ENCODE data around the gene PBX4.
"Not testable (repeated sequence)": the region's sequence is repeated elsewhere in the genome, so short reads cannot be mapped to it uniquely, and the experiment has no call there.

Gene PBX4

DNA sequence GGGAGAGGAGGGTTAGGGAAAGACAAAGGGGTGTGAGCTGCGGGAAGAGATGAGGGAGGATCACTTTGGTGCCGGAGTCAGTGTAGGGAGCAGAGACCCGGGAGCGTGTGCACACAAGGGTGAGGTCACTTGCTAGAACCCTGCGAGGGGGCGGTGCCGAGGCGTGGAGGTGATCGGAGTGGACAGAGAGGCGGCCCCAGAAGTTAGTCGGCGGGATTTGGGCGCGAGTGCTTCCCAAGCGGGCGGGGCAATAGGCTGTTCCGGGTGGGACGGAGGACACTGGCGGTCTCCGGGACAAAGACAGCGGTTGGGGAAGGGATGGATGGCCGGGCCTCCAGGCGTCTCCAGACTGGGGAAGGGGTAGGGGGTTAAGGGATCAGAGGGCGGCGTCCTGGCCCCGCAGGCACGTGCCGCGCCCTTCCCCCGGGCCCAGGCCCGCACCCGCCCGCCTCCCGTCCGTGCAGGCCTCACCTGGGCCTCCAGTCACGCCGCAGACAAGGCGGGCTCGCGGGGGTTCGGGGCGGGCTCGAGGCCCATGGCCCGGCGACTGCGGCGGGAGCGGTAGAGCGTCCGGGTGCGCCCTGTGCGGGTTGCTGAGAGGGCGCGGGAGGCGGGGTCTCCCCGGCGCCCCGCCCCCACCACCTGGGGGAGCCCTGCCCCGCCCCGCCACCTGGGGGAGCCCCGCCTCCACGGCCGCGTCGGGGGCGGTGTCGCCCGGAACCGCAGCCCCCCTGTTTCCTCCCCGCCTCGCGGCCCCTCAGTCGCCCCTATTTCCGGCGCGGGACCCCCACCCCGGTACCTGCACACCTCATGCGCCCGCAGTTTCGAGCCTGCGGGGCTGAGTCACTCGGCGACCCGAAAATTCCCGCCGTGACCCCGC, 9.4 kb upstream of the PBX4 start, which contains the start of gene LPAR2:
LPAR2 (minus strand) TSS at position 600 of the 880 bp plus-strand sequence. CDS start 945 bp downstream, outside the sequence.
- peak in 1 of 58 donors; percentile 60 for DNase-seq

DNA sequence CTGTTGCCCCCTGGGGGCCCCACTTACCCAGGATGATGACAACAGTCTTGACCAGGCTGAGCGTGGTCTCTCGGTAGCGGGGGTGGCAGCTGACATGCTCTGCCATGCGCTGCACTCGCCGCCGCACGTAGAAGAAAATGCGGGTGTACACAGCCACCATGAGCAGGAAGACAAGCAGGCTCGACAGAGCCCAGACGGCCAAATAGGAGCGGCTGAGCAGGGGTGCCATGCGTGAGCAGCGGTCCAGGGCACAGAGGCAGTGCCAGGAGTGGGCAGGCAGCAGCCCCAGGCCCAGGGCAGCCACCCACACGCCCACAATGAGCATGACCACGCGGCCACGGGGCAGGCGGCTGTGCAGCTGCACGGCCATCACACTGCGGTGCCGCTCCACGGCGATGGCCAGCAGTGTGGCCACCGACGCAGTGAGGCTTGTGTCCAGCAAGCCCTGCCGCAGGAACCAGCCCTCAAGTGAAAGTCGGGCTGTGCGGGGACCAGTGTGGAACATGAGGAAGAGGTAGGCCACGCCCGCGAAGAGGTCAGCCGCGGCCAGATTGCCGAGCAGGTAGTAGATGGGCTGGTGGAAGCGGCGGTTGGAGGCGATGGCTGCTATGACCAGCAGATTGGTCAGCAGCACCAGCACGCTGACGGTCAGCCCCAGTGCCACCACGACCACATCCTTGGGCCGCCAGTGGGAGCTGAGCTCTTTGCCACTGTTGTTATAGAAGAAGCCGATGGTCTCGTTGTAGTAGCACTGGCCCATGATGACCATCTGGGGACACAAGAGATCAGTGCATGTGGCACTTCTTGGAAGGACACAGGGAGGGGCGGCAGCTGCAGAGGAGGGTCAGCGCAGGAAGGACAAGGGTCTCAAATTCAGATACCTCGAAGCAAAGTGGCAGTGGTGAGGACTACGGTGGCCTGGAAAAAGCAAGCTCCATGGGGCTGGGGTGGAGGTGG, 8.3 kb upstream of the PBX4 start:
- DNase-seq, result no peak

DNA sequence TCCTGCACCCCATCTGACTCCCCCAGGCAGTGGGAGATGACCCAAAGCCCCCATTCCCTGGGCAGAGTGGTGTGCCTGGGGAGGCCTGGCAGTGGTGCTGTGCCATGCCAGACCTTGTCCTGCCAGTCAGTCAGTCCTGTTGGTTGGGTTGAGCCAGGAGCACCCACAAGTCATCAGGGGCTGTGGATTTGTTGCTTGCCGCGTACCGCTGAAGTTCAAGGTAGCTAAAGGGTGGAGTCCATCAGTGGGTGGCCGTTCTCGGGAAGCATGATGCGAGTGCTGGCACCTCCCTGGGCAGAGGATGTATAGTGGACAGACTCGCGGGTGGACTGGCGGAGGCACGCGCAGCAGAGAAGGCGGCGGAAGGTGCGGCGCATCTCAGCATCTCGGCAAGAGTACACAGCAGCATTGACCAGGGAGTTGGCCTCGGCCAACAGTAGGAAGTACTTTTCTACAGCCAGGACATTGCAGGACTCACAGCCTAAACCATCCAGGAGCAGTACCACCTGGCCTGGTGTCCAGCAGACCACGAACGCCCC, 5.6 kb upstream of the PBX4 start:
- DNase-seq, result no peak

DNA sequence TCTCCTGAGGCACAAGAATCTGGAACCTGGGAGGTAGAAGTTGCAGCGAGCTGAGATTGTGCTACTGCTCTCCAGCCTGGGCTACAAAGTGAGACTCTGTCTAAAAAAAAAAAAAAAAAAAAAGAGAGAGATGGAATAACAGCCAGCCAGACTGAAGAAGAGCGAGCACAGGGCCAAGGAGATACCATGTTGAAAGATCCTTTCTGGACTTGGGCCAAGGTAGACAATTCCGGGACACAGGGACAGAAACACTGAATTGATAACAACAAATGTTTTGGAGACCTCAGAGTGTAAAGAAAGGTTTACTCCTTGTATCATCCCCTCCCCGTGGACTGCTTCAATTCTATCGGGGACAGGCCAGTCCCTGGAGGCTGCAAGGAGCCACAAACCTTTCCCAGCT, 4.9 kb upstream of the PBX4 start:
- no peak for DNase-seq

DNA sequence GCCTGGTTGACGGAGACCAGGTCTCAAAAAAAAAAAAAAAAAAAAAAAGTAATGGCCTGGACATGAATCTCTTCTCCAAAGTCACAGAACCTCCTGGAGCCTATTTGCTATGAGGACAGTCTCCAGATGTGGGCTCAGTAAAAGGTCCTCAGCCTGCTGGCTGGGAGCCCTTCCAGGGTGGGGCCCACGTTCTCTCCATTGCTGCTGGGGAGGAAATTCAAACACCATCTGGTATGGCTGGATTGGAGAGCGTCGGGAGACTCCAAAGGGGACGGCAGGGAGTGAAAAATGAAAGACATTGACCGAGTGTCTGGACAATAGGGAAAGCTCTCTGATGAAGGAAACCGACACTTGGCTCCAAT, 1.3 kb upstream of the PBX4 start:
- DNase-seq, result no peak

DNA sequence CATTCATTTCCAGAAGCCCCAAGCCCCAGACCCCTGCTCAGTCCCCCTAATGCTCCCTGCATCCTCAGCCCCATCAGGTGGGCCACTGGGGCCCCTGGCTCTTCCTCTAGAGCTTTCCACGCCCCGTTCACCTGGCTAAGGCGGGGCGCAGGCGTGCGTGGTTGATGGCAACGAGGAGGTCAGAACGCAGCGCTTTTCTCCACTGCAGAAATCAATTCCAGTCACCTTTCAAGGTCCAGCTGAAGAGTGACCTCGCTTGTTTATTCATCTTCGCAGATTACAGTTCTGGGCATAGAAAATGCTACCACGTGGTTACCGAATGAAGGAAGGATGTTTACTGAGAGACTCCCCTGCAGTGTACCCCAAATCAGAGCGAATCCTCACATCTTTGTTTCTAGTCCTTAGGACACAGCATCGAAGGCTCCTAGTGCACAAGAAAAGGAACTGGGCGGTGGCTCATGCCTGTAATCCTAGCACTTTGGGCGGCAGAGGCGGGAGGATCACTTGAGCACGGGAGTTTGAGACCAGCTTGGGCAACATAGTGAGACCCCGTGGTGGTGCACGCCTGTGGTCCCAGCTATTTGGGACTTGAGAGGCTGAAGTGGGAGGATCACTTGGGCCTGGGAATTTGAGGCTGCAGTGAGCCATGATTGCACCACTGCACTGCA, 828 bp upstream of the PBX4 start:
- DNase-seq, result no peak

DNA sequence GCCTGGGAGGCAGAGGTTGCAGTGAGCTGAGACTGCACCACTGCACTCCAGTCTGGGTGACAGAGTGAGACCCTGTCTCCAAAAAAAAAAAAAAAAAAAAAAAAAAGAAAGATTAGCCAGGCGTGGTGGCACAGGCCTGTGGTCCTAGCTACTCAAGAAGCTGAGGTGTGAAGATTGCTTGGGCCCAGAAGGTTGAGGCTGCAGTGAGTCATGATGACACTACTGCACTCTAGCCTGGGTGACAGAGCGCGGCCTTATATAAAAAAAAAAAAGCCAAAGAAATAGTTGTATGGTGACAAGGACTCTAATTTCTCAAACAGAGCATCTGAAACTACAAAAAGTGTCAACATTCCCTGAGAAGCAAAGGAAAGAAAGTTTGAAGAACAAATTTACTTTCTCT, 3.4 kb downstream of the PBX4 start:
- DNase-seq, result no peak

DNA sequence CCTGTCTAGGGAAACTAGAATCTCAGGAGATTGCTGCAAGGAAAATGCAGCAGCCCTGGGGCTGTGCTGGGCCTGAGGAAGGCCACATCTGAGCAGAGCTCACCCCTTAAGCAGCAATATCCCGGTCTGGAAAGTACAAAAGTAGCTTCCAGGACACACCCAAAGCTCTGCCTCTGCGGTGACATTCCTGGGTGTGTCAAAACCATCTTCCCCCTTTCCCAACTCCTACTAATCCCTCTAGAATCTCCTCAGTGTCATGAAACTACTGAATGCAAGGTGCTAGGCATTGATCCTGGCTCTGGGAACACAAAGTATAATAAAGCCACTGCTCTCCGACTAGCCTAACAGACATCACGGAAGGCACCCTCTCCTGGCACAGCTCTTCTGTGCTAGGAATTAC, 5.0 kb downstream of the PBX4 start:
- DNase-seq, result no peak

DNA sequence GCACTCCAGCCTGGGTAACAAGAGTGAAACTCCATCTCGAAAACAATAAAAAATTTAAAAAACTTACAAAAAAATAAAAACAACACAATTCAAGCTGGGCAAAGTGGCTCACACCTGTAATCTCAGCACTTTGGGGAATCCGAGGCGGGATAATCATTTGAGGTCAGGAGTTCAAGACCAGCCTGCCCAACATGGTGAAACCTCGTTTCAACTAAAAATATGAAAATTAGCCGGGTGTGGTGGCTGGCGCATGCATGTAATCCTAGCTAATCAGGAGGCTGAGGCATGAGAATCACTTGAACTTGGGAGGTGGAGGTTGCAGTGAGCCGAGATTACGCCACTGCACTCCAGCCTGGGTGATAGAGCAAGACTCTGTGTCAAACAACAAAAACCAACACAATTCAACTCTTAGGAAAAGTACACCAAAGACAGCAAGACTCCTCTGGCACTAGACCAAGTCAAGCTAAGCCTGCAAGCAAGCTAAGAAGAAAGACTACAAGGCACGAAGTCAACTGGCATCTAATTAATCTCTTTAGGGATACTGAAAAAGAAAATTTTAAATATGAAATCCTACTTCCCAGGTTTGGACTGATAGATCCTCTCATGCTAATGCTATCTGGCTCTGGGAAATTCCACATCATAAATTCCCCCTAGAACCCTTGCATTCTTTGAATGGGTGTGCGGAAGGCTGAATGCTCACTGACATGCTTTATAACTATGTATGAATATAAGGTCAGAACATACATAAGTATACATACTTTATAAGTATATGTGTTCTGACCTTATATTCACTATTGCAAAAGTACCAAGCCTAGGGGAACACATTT, 7.9 kb downstream of the PBX4 start:
- no peak for DNase-seq

DNA sequence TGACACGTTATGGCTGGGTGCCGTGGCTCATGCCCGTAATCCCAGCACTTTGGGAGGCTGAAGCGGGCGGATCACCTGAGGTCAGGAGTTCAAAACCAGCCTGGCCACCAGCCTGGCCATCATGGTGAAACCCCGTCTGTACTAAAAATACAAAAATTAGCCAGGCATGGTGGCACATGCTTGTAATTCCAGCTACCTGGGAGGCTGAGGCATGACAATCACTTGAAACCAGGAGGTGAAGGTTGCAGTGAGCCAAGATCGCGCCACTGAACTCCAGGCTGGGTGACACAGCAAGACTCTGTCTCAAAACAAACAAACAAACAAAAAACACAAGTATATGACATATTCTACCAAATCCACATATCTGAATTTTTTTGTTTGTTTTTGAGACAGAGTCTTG, 11.8 kb downstream of the PBX4 start:
- DNase-seq, result not testable (repeated sequence)

DNA sequence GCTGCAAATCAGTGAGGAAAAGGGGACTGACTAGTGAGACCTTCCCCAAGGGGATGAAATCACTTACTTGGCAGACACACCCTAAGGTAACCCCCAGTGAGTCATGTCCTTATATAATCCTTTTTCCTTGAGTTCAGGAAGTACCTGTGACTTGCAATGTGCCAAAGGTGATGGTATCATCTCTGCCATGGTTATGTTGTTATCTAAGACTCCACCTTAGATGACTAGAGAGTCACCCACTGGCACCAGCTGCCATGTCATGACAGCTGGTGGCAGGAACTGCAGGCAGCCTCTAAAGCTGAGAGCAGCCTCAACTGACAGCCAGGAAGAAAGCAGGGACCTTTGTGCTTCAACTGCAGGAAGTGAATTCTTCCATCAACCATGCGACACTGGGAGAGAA, 12.5 kb downstream of the PBX4 start:
- DNase-seq, result no peak

DNA sequence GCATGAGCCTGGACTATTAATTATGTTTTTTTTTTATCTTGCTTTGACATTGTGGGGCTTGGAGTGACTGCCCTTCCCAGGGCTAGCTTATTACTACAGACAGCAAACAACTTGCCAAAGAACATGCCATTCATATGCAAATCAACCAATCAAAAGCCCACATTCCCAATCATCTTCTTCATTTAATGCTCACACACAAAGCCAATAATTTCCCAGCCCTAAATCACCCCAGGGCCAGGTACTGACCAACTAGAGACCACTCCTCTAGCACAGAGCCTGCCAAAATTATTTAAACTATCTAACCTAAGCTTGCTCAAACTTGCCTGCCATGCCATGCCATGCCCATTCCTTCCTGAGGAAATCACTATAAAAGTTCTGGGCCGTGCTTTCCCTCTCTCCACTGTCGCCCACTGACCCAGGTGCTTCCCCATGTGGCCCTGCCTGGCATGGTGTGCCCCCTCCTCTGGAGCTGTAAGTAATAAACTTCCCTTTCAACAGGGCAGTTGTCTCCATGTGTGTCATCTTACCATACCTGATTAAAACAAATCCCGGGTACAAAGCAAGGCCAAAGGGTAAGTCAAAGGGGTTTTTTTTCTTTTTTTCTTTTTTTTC, 15.7 kb downstream of the PBX4 start:
- DNase-seq, result peak in 1 of 58 donors; percentile 1

DNA sequence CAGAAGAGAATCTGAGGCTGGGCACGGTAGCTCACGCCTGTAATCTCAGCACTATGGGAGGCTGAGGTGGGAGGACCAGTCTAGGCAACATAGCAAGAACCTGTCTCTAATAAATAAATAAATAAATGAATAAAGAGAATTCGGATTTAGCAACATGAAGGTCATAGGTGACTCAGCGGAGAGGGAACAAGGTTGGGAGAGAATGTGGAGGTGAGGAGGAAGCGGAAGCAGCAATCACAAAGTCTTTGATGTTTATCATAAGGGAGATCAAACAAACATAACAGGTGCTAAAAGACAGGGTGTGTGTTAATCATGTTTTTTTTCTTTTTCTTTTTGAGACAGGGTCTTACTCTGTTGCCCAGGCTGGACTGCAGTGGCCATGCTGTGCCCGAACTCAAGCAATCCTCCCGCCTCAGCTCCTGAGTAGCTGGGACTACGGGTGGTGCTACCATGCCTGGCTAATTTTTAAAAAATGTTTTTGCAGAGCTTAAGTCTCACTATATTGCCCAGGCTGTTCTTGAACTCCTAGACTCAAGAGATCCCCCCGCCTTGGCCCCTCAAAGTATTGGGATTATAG, 16.3 kb downstream of the PBX4 start:
- no peak for DNase-seq

DNA sequence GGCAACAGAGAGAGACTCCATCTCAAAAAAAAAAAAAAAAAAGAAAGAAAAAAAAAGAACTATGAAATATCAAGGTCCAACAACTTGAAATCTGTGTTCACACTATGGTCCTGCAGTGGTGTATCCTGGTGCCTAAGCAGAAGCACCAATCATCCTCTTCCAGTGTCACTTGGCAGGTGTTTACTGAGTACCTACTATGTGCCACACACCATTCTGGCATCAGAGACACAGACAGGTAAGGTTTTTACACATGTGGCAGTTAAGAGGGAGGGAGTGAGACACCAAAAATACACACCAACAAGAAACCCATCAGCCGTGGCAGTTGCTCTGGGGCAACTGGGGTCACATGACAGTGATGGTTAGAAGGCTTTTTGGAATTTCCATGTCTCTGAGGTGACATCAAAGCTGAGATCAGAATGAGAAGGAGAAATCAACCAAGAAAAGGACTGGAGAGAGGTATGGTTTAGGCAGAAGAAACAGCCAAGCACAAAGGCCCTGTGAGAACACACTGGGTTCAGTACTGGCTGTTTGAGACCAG, 17.6 kb downstream of the PBX4 start:
- DNase-seq, result no peak

DNA sequence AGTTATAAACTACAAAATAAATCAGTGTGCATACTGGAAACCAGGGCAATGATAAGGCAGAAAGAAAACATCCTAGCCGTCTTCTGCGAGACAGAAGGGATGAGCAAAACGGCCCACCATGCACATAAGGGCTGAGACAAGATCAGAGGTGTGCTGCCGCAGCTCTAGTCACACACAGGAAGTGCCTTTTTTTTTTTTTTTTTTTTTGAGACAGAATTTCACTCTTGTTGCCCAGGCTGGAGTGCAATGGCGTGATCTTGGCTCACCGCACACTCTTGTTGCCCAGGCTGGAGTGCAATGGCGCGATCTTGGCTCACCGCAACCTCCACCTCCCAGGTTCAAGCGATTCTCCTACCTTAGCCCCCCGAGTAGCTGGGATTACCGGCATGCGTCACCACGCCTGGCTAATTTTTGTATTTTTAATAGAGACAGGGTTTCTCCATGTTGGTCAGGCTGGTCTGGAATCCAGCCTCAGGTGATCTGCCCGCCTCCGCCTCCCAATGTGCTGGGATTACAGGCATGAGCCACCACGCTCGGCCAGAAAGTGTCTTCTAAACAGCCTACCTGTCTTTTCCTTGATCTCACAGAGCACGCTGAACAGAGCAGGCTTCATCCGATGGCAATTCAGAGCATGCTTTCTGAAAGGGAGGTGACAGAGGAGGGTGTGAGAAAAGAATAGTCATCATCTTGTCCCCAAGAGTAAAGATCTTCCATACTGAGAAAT, 19.6 kb downstream of the PBX4 start:
- DNase-seq, result not testable (repeated sequence)

DNA sequence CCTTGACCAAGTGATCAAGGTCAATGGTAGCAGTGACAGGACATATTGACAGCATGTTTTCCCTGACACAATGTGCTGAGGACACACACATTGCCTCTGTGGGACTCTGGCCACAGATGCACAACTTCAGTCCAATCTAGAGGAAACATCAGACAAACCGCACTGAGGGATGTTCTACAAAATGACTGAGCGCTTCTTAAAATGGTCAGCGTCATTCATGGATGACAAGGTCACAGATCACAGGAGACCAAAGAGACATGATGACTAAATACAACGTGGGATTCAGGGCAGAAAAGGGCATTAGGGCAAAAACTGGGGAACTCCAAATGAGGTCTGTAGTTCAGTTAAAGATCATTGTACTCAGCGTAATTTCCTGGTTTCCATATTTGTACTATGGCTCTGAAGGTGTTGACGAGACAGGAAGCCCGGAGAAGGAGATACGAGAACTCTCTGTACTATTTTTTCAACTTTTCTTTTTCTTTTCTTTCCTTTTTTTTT, 20.6 kb downstream of the PBX4 start:
- no peak for DNase-seq

DNA sequence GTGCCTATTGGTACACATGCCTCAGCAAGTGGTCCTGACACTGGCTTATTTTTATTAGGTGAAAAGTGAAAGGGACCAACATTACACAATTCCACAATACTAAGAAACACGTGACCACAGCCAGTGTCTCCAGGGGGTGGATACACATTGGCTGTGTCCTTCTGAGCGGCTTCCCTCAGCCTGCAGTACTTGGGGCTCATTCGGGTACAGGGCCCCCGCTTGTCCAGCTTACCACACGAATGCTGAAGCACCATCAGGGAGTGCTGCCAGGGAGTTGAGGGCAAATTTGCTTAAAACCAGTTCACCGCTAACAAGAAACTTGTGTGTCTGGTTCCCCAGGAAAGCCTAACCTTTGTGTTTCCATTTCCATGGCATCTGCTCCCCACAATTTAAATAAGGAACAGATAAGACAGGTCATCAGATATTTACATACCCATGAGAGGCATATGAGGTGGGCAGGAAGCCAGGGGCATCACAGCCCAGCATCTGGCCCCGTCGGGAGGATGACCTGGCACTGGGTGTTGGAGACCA, 23.3 kb downstream of the PBX4 start:
- DNase-seq, result peak in 1 of 58 donors; percentile 10

DNA sequence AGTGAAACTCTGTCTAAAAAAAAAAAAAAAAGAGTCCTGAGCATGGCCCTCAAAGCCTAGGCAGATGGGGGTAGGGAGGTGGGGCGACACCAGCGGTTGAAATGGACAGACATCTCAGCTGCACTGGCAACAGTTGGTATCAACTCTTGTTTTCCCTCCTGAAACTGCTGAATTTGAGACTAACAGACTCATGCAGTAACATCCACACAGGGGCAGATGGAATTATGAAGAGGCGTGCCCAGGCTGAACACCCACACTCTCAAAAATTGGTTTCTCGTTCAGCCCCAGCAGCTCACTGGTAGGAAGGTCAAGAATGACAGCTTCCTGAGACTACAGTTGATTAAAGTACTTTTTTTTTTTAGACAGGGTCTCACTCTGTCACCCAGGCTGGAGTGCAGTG, 24.1 kb downstream of the PBX4 start:
- no peak for DNase-seq

Measured in anterior cingulate cortex (tissue), 58 donors.